Neural cell (in vitro differentiated cells): Measurements from ENCODE around the gene CHD6. TPM values are rescaled to one million over a fixed set of nuclear protein-coding genes. Genes with fewer than 3 reads are reported as not detected.

Experiments
- H2AFZ ChIP-seq: fragments of 200-600, 300-800 bp; sonication (generic), shearing (Covaris generic); 2 replicates; pipeline ENCODE4 v1.6.0; 2014; ENCODE audit warnings: low read depth, mild to moderate bottlenecking, antibody characterized with exemption, low read length, moderate library complexity
- H3F3A ChIP-seq: fragments of 200-600 bp; shearing (Covaris generic); 2 replicates; pipeline ENCODE4 v1.6.1; 2016; ENCODE audit warnings: mild to moderate bottlenecking, moderate library complexity, mixed read lengths, antibody characterized with exemption, low read length; ENCODE audit not compliant: insufficient read depth, poor library complexity, severe bottlenecking
- H3K27ac ChIP-seq: fragments of 200-600, 300-800 bp; sonication (generic), shearing (Covaris generic); 2 replicates; pipeline ENCODE4 v1.5.1; 2014; ENCODE audit warnings: mild to moderate bottlenecking, low read length, moderate library complexity
- H3K27me3 ChIP-seq: fragments of 300-800, 200-600 bp; sonication (generic), shearing (Covaris generic); 2 replicates; pipeline ENCODE4 v1.6.0; 2014; ENCODE audit warnings: mild to moderate bottlenecking, low read depth, low read length, moderate library complexity; ENCODE audit not compliant: insufficient read depth
- H3K36me3 ChIP-seq: fragments of 300-800, 200-600 bp; sonication (generic), shearing (Covaris generic); 2 replicates; pipeline ENCODE4 v1.5.1; 2014; ENCODE audit warnings: mild to moderate bottlenecking, antibody characterized with exemption, low read length, moderate library complexity; ENCODE audit not compliant: insufficient read depth
- H3K4me2 ChIP-seq: fragments of 300-800, 200-600 bp; sonication (generic), shearing (Covaris generic); 2 replicates; pipeline ENCODE4 v1.6.0; 2014; ENCODE audit warnings: mild to moderate bottlenecking, low read length
- H3K4me3 ChIP-seq: fragments of 300-800, 200-600 bp; sonication (generic), shearing (Covaris generic); 2 replicates; pipeline ENCODE4 v1.5.1; 2014; ENCODE audit warnings: mild to moderate bottlenecking, low read length, moderate library complexity
- H3K79me2 ChIP-seq: fragments of 200-600 bp; shearing (Covaris generic); replicated peaks from 2 replicates; pipeline ENCODE4 v1.6.0; 2014; ENCODE audit warnings: mild to moderate bottlenecking, low read length, moderate library complexity; ENCODE audit not compliant: insufficient read depth
- H3K9ac ChIP-seq: fragments of 300-800, 200-600 bp; sonication (generic), shearing (Covaris generic); 2 replicates; pipeline ENCODE4 v1.6.1; 2016; ENCODE audit warnings: mild to moderate bottlenecking, low read length, mixed read lengths
- H3K9me2 ChIP-seq: fragments of 200-600 bp; shearing (Covaris generic); 2 replicates; pipeline ENCODE4 v1.6.1; 2016; ENCODE audit warnings: mild to moderate bottlenecking, low read length, mixed read lengths; ENCODE audit not compliant: insufficient read depth
- H3K9me3 ChIP-seq: fragments of 200-600, 300-800 bp; sonication (generic), shearing (Covaris generic); 2 replicates; pipeline ENCODE4 v1.6.1; 2016; ENCODE audit warnings: mild to moderate bottlenecking, mixed run types, low read length, moderate library complexity, mixed read lengths
- H4K20me1 ChIP-seq: fragments of 200-600 bp; shearing (Covaris generic); 2 replicates; pipeline ENCODE4 v1.6.1; 2016; ENCODE audit warnings: mild to moderate bottlenecking, mixed run types; ENCODE audit not compliant: insufficient read depth
- EP300 ChIP-seq: fragments of 450-650 bp; conservative IDR thresholded peaks from 2 replicates; pipeline ENCODE4 v1.6.1; 2014; ENCODE audit warnings: antibody characterized with exemption, mild to moderate bottlenecking, moderate library complexity; ENCODE audit not compliant: poor library complexity, severe bottlenecking
- EZH2 ChIP-seq: fragments of 200-600, 300-800 bp; shearing (Covaris generic), sonication (generic); IDR thresholded peaks from 2 replicates; pipeline ENCODE4 v1.6.1; 2014; ENCODE audit warnings: antibody characterized with exemption, low read length, borderline replicate concordance, mild to moderate bottlenecking; ENCODE audit not compliant: insufficient read depth, poor library complexity, severe bottlenecking
- MXI1 ChIP-seq: fragments of 450-650 bp; conservative IDR thresholded peaks from 2 replicates; pipeline ENCODE4 v1.6.1; 2014; ENCODE audit warnings: antibody characterized with exemption, mild to moderate bottlenecking; ENCODE audit not compliant: poor library complexity, severe bottlenecking
- POLR2AphosphoS5 ChIP-seq: IDR thresholded peaks from 2 replicates; pipeline ENCODE4 v1.6.1; 2012
- RAD21 ChIP-seq: fragments of 450-650 bp; conservative IDR thresholded peaks from 2 replicates; pipeline ENCODE4 v1.6.1; 2014; ENCODE audit warnings: antibody characterized with exemption, mild to moderate bottlenecking, moderate library complexity
- REST ChIP-seq: IDR thresholded peaks from 2 replicates; pipeline ENCODE4 v1.6.1; 2012; ENCODE audit warnings: borderline replicate concordance
- SMC3 ChIP-seq: fragments of 450-650 bp; conservative IDR thresholded peaks from 2 replicates; pipeline ENCODE4 v1.6.1; 2014; ENCODE audit warnings: antibody characterized with exemption, mild to moderate bottlenecking, moderate library complexity; ENCODE audit not compliant: poor library complexity
- TAF1 ChIP-seq: IDR thresholded peaks from 2 replicates; pipeline ENCODE4 v1.6.1; 2012; ENCODE audit warnings: low read depth
- polyA plus RNA-seq: library from polyadenylated mRNA; depleted of rRNA; stranded (reverse); fragments of >200 nt; gene quantifications from 2 replicates; pipeline ENCODE4 v1.2.3, GENCODE V29; 2014
- TF ChIP-seq, protein P1 (sequence below): fragments of 450-650 bp; IDR thresholded peaks from 2 replicates; pipeline ENCODE4 v1.5.1; 2014; ENCODE audit warnings: antibody characterized with exemption, mild to moderate bottlenecking, moderate library complexity; ENCODE audit not compliant: poor library complexity, severe bottlenecking

The CHD6 gene
- polyA plus RNA-seq, 1 donor from 2014 or later, result 22.9 TPM

GRCh38 chr20:41650231-41650948 is 32.2 kb upstream of the CHD6 start:
- no peaks in the 10 kb centered on the region for H4K20me1 ChIP-seq
- peak overlapping the region; percentile 15 for H2AFZ ChIP-seq
- no peaks in the 10 kb centered on the region for H3K9me3 ChIP-seq
- H3K27ac ChIP-seq, result no peak overlapping the region
- no peak overlapping the region for H3K4me3 ChIP-seq
- no peak overlapping the region for H3K9ac ChIP-seq
- H3K4me2 ChIP-seq, result no peak overlapping the region
- no peaks in the 10 kb centered on the region for H3K27me3 ChIP-seq
- H3K79me2 ChIP-seq, result no peaks in the 10 kb centered on the region
- TF ChIP-seq MXI1 (peak; percentile 12), POLR2AphosphoS5 (no peak)
- no peaks in the 10 kb centered on the region for H3F3A ChIP-seq
- no peaks in the 10 kb centered on the region for H3K36me3 ChIP-seq
- H3K9me2 ChIP-seq, result no peaks in the 10 kb centered on the region

GRCh38 chr20:41649489-41649888 is 31.3 kb upstream of the CHD6 start:
- no peak overlapping the region for H3K4me2 ChIP-seq

More at GRCh38 chr20:41649489-41649888, 31.3 kb upstream of the CHD6 start:
- Histone ChIP-seq H2AFZ (no peak overlapping the region), H3K36me3 (no peaks in the 10 kb centered on the region), H3K9me2 (no peaks in the 10 kb centered on the region), H3K27me3 (no peaks in the 10 kb centered on the region), H3F3A (no peaks in the 10 kb centered on the region), H4K20me1 (no peaks in the 10 kb centered on the region), H3K9ac (no peak overlapping the region), H3K27ac (no peak overlapping the region), H3K9me3 (no peaks in the 10 kb centered on the region), H3K79me2 (no peaks in the 10 kb centered on the region), H3K4me3 (no peak overlapping the region)
- TF ChIP-seq EZH2 (no peak), POLR2AphosphoS5 (no peak), RAD21 (no peak), TAF1 (no peak), REST (no peak), EP300 (no peak), SMC3 (no peak), MXI1 (no peak)
- TF ChIP-seq, protein P1, sequence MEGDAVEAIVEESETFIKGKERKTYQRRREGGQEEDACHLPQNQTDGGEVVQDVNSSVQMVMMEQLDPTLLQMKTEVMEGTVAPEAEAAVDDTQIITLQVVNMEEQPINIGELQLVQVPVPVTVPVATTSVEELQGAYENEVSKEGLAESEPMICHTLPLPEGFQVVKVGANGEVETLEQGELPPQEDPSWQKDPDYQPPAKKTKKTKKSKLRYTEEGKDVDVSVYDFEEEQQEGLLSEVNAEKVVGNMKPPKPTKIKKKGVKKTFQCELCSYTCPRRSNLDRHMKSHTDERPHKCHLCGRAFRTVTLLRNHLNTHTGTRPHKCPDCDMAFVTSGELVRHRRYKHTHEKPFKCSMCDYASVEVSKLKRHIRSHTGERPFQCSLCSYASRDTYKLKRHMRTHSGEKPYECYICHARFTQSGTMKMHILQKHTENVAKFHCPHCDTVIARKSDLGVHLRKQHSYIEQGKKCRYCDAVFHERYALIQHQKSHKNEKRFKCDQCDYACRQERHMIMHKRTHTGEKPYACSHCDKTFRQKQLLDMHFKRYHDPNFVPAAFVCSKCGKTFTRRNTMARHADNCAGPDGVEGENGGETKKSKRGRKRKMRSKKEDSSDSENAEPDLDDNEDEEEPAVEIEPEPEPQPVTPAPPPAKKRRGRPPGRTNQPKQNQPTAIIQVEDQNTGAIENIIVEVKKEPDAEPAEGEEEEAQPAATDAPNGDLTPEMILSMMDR, result no peak
